GM18861 (cell line): ENCODE measurements around the gene ACVR2B.
"Not testable (repeated sequence)": the region's sequence is repeated elsewhere in the genome, so short reads cannot be mapped to it uniquely, and the experiment has no call there.

Source experiments
- ATAC-seq: cut with Tn5 transposase; IDR thresholded peaks from one replicate; pipeline ENCODE4 v1.9.1; 2021; ENCODE audit not compliant: unreplicated experiment

ACVR2B gene

GRCh38 chr3:38453075-38453912 lies at the start of gene ACVR2B:
Gene ACVR2B (plus strand): TSS chr3:38453890. CDS start chr3:38454323, 433 bp downstream.
- no peak for ATAC-seq

GRCh38 chr3:38404286-38404685 lies 49.4 kb upstream of the ACVR2B start:
- no peak for ATAC-seq

- no peak for ATAC-seq
These were observed 42.1 kb upstream of the ACVR2B start for GRCh38 chr3:38411591-38411990.

DNA sequence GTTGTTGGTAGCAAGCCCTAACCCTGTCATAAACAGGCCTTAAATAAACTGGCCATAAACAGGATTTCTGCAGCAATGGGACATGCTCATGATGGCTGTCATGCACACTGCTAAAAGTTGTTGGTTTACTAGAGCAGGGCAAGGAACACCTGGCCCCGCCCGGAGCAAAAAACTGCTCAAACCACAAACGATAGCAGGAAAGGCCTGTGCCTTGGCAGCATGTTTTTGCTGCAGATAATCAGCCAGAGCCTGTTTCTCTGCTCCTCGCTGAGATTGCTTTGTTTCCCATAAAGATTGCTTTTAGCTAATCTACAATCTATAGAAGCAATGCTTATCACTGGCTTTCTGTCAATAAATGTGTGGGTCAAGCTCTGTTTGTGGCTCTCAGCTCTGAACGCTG lies 32.9 kb upstream of the ACVR2B start:
- not testable (repeated sequence) for ATAC-seq

- no peak for ATAC-seq
These were observed 31.9 kb upstream of the ACVR2B start for GRCh38 chr3:38421679-38422336.

DNA sequence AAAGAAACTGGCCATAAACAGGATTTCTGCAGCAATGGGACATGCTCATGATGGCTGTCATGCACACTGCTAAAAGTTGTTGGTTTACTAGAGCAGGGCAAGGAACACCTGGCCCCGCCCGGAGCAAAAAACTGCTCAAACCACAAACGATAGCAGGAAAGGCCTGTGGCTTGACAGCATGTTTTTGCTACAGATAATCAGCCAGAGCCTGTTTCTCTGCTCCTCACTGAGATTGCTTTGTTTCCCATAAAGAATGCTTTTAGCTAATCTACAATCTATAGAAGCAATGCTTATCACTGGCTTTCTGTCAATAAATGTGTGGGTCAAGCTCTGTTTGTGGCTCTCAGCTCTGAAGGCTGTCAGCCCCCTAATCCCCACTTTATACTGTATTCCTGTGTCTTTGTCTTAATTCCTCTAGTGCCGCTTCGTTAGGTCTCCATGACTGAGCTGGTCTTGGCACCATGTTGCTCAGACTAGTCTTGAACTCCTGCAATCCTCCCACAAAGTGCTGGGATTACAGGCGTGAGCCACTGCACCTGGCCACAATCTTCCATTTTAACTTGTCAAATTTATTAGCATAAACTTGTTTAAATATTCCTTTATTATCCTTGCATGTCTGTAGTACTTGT lies 26.8 kb upstream of the ACVR2B start:
- ATAC-seq = not testable (repeated sequence)

- ATAC-seq = not testable (repeated sequence)
These were observed 20.6 kb upstream of the ACVR2B start for GRCh38 chr3:38432871-38433658.

DNA sequence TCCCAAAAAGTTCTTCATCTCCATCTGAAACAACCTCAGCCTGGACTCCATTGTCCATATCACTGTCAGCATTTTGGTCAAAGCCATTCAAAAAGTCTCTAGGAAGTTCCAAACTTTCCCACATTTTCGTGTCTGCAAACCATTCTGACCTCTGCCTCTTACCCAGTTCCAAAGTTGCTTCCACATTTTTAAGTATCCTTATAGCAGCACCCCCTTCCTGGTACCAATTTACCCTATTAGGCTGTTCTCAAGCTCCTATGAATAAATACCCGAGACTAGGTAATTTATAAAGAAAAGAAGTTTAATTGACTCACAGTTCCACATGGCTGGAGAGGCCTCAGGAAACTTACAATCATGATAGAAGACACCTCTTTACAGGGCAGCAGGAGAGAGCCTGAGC lies 20.0 kb upstream of the ACVR2B start:
- not testable (repeated sequence) for ATAC-seq

- ATAC-seq = not testable (repeated sequence)
These were observed 15.1 kb upstream of the ACVR2B start for GRCh38 chr3:38438436-38439069.

- ATAC-seq = not testable (repeated sequence)
These were observed 10.5 kb upstream of the ACVR2B start for GRCh38 chr3:38443205-38443604.

DNA sequence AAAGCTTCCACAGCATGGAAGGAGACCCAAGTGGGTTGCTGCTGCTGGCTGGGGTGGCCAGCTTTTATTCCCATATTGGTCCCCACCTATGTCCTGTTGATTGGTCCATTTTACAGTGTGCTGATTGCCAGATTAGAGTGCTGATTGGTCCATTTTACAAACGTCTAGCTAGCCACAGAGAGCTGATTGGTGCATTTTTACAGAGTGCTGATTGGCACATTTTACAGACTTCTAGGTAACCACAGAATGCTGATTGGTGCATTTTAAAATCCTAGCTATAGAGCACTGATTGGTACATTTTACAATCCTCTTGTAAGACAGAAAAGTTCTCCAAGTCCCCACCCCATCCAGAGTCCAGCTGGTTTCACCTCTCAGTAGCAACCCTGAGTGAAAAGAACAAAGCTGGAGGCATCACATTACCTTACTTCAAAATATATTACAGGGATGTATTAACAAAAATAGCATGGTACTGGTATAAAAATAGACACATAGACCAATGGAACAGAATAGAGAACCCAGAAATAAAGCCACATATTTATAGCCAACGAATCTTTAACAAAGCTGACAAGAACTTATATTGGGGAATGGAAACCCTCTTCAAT lies 7.5 kb upstream of the ACVR2B start:
- no peak for ATAC-seq

- no peak for ATAC-seq
These were observed 6.9 kb upstream of the ACVR2B start for GRCh38 chr3:38446812-38447211.

DNA sequence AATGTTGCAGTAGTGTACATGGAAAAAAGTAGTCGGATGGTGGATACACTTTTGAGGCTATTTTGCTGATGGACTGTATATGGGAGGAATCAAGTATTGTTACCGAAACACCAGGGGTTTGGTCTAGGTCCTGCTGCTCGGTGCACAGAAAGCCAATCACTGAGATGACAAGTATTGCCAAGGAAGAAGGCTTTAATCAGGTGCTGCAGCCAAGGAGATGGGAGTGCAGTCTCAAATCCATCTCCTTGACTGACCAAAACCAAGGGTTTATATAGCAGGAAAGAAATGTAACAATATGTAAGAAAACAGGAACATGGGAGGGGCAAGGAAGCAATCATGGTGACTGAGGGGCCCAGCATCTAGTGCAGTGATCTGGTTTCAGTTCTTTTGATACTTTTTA lies 2.8 kb upstream of the ACVR2B start:
- no peak for ATAC-seq

- ATAC-seq = no peak
These were observed 155 bp downstream of the ACVR2B start for GRCh38 chr3:38453913-38454177.

DNA sequence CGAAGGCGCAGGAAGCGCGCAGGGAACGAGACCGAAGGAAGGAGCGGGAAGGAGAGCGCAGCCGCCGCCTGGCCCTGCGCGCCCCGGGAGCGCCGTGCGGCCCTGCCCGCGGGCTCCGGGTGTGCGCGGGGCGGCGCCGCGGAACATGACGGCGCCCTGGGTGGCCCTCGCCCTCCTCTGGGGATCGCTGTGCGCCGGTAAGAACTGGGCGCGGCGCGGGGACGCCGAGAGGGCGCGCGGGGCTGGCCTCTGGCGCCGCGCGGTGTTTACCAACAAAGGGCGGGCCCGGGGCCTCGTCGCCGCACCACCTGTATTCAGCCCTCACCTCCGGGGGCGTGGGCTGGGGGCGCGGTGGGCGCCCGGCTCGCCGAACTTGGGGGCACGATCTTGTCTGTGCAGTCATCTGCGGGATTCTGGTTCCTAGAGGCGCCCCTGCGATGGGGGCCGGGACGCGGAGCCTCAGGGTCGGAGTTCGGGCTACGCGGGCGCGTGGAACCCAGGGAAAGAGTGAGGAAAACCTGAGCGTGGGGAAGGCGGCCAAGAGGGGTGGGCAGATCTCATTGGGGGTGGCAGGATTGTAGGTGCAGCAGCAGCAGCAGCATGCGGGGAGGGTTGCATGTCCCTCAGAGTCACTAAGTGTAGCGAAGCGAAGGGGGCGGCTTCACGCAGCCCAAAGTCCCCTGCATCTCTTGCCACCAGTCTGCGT lies 641 bp downstream of the ACVR2B start:
- ATAC-seq = no peak

DNA sequence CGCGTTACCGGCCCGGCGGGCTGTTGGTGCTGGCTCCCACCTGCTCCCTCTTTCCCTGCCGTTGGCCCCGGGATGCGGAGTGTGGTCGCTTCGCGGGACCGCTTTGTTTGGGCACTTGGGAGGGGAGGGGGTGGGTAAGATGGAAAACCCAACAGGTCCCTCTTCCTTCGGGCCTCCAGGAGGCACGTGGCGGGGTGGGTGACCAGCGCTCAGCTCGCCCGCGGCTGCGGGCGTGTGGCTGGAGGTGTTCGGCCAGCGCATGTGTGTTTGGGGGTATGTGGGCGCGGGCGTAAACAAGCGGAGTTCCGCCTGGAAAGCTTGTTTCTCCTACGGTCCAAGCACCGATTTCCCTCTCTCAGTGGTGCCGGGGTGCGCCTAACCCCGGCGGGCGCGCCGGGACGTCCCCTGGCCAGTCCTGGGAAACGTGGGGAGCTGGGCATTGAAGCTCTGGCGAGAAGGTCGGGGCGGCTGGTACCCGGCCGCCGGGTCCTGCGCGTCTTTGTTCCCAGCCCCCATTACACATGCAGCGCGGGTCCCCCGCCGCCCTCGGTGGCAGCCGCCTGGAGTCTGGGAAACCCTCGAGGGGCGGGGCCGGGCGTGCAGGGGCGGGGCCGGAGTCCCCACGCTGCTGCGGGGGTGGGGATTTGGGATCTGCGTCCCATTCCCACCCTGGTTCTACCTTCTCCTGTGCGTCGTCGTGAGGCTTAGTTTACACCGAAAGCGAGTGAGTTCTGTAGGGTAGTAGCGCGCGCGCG lies 1.4 kb downstream of the ACVR2B start:
- no peak for ATAC-seq

GRCh38 chr3:38455639-38456430 lies 2.1 kb downstream of the ACVR2B start:
- no peak for ATAC-seq
